Fibroblast of skin of left biceps (primary cell): Measurements from ENCODE around the gene INPP5A.
"Not testable (repeated sequence)": the region's sequence is repeated elsewhere in the genome, so short reads cannot be mapped to it uniquely, and the experiment has no call there.

ENCODE experiments used
- DNase-seq, 2 experiments: peaks; one replicate each; pipeline ENCODE4 v3.0.0-alpha.2; 2013; ENCODE audit warnings: low read depth in 2 of 2

The INPP5A gene

GRCh38 chr10:132675031-132675740, 137.6 kb downstream of the INPP5A start:
- no peak for DNase-seq

DNA sequence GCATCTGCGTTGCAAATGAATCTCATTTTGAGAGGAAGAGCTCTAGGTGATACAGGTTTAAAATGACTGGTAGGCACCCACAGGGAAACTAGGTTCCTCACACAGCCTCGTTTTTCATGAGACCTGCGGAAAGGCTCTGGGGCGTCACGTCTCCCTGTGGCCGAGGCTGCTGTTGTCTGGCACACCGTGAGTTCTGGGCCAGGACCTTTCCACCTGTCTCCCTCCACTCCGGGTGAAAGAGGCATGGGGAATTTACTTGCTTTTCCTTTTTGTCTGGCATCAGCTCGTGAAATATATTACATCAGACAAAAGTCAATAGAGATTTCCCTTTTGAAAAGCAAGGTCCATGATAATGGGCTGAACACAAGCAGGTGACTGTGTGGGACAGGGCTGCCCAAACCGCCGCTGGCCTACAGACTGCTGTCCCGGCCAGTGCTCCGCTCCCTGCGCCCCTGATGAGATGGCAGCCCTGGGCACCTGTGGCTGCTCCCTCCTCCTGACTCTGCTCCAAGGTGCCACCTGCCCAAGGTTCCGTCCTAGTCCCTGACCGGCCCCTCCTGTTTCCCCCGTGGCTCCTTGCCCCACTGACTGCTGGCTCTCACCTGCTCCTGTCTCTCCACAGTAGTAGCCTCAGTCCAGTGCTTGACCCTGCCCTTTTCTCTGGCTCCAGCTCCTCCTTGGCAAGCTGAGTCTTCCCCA, 138.8 kb downstream of the INPP5A start:
- DNase-seq: no peak

- no peak for DNase-seq
Measured at GRCh38 chr10:132677096-132677472, 139.5 kb downstream of the INPP5A start.

GRCh38 chr10:132677473-132678227, 140.1 kb downstream of the INPP5A start:
- DNase-seq: no peak

DNA sequence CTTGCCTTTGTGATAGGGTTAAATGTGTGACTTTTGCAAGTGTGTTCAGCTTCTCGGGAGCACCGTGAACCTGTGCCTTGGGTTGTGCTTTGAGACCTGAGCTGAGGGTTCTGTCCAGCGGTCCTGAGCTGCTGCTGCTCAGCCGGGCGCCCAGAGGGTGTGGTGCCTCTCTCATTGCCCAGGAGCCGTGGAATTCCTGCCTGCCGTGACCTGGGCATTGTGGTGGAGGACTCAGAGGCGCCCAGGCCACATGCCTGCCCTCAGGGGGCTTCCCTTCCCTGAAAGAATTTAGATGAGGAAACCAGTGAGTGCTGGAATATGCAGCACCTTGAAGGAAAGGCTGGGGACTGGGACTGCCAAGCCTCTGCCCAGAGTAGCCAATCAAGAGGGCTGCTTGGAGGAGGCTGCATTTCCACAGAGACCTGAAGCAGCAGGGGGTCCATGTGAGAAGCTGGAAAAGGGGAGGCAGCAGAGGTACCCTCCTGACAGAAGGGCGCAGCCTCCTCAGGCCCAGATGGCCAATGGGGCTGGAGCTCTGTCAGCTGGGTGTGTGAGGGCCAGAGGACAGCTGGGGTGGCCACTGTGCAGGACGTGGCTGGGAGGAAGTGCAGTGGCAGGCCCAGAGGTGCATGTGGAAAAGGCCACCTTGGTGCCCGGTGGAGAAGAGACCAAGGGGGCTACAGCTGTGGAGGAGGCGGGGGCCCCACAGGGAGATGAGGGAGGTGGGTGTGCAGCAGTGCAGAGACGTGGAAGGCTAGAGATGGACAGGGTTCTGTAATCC, 141.0 kb downstream of the INPP5A start:
- DNase-seq: no peak

- DNase-seq: no peak
Measured at GRCh38 chr10:132679217-132679595, 141.6 kb downstream of the INPP5A start.

- no peak for DNase-seq
Measured at GRCh38 chr10:132679640-132680039, 142.1 kb downstream of the INPP5A start.

- not testable (repeated sequence) for DNase-seq
Measured at GRCh38 chr10:132680741-132681140, 143.2 kb downstream of the INPP5A start.

DNA sequence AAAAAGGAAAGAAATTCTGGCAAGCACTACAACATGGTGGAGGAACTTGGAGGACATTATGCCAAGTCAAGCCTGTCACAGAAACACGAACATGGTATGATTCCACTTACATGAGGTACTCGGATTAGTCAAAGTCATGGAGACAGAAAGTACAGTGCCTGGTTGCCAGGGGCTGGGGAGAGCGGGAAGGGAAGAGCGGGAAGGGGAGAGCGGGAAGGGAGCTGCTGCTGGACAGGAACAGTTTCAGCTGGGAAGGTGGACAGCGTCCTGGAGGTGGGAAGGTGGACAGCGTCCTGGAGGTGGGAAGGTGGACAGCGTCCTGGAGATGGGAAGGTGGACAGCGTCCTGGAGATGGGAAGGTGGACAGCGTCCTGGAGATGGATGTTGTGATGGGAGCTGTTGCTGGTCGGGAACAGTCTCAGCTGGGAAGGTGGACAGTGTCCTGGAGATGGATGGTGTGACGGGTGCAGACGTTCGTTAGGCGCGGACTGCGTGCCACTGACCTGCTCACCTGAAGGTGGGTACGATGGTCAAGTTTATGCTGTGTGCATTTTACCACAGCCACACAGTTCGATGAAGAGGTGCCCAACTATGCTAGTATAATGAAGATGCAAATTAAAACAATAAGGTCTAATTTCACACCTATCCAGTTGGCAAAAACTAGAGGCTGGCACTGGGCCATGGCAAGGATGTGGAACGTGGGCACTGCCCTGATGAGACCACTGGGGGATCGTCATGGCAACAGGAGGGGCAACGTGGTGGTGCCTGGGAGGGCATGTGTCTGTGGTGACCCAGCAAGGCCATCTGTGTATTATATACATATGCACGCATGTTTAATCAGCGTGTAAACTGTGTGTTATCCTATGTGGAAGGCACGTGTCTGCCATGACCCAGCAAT, 144.5 kb downstream of the INPP5A start:
- DNase-seq: no peak

DNA sequence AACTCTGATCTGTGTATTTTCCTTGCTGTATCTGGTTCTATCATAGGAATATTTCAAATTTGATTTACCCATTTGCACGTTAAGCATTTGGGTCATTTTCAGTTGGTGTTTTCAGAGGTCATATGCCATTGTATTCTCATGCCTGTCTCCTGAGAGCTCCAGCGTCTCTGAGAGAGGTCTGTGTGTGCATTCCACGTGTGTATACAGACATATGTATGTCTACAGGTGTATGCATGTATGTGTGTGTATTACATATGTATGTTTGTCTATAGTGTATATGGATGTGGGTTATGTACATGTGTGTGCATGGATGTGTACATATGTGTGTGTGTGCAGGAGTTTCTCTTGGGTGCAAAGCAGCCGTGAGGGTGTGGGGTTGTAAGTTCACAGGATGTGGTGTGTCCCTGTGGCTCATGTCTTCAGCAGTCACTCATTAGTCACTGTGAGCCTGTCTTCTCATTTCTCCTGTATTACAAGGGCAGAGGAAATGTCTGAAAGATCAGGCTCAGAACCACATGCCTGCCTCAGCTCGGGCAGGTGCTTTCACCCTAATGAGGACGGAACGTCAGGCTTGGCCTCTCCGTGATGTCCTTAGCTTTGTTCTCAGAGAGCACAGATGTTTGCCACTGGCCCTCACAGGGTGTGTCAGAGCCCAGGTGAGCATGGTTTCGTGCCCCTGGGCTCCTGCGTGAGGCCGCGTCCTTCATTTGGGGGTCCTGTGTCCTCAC, 146.7 kb downstream of the INPP5A start:
- no peak for DNase-seq

DNA sequence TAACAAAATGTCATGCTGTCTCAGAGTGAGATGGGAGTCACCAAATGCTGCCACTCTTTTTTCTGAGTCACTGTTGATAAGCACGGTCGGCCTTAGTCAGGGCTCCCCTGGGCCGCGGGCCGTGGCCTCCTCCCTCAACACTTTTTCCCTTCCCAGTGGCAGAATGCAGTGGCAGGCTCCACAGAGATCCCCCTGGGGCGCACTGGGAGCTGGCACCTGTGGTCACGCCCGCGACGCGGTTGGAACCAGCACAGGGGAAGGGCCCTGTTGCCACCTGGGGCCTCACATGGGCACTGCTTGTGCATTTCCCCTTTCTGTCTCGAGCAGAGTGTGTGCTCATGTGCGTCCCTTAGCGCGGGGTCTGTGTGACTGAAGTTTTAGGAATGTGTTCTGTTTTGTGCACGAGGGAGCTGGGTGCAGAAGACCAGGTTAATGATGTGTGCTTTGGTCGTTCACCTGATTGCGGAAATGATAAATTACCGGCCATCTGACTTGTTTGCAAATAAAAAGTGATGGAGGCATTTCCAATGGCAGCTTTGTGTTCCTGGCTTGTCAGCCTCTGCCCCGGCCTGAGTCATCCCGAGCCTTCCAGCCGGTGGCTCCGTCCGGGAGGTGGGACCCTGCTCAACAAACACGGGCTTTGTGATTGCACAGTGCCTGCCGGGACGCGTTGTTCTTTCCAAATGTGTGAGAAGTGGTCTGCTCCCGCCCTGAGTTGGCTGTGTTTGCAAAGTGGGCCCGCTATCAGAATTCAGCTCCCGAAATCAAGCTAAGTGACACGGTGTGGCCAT, 147.7 kb downstream of the INPP5A start:
- DNase-seq: no peak

- DNase-seq: no peak
Measured at GRCh38 chr10:132685921-132686680, 148.5 kb downstream of the INPP5A start.

DNA sequence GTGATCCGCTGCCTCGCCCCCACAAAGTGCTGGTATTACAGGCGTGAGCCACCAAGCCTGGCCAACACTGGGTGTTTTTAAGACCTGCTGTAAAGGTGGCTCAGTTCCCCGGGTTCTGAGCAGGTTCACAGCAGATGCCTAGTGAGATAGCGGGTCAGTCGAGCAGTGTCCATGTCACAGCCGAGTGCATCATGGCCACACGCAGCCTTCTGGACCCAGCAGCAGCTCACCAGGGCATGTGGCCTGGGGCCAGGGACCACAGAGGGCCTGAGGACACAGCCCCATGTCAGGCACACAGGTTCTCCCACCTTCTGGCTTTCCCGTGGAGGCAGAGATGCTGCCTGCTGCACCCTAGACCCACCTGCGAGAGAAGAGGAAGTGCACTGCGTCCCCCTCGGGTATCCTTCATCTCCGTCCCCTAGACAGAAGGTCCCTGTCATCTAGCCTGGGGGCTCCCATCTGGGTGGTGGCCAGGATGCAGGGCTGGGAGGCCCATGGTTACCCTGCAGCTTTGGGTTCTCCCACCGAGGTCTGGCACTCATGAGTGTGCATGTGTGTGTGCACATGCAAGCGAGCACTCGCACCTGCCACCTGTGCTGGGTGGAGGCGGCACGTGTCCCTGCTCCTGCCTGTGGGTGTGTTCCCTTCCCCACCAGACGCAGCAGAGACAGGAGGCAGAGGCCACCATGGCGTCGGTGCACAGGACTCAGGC, 149.8 kb downstream of the INPP5A start:
- DNase-seq: no peak

GRCh38 chr10:132687893-132688579, 150.4 kb downstream of the INPP5A start:
- DNase-seq: no peak

- DNase-seq: no peak
Measured at GRCh38 chr10:132688580-132689420, 151.2 kb downstream of the INPP5A start.

DNA sequence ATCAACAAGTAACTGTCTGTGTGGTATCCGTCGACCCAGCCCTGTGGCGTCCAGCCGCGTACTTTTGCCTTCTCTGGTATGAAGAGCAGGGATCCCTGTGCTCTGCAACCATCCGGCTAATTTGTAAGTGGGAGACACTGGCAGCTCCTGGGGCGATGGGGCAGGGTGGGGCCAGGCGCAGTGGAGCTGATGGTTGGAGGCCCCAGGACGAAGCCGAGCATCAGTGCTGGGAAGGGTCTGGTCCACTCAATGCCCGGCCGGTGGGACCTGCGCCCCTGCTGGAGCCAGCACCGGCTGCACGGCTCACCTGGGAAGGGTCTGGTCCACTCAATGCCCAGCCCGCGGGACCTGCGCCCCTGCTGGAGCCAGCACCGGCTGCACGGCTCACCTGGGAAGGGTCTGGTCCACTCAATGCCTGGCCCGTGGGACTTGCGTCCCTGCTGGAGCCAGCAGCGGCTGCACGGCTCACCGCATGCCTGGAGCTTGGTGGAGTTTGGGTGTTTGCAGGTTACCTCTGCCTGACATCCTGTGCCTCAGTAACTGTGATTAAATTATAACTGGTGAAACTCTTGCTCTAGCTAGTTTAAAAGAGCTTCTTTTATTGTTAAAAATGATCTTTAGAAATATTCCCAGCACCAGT, 152.3 kb downstream of the INPP5A start:
- no peak for DNase-seq
